Activated naive CD4-positive, alpha-beta T cell treated with anti-CD3 and anti-CD28 coated beads, Interleukin-2, amount 50 U/mL, for 16 hours (primary cell): ENCODE measurements around the gene PCNX2.

ENCODE experiments used
- DNase-seq: peaks from one replicate; pipeline ENCODE4 v3.0.0-alpha.2; 2020

PCNX2 gene

DNA sequence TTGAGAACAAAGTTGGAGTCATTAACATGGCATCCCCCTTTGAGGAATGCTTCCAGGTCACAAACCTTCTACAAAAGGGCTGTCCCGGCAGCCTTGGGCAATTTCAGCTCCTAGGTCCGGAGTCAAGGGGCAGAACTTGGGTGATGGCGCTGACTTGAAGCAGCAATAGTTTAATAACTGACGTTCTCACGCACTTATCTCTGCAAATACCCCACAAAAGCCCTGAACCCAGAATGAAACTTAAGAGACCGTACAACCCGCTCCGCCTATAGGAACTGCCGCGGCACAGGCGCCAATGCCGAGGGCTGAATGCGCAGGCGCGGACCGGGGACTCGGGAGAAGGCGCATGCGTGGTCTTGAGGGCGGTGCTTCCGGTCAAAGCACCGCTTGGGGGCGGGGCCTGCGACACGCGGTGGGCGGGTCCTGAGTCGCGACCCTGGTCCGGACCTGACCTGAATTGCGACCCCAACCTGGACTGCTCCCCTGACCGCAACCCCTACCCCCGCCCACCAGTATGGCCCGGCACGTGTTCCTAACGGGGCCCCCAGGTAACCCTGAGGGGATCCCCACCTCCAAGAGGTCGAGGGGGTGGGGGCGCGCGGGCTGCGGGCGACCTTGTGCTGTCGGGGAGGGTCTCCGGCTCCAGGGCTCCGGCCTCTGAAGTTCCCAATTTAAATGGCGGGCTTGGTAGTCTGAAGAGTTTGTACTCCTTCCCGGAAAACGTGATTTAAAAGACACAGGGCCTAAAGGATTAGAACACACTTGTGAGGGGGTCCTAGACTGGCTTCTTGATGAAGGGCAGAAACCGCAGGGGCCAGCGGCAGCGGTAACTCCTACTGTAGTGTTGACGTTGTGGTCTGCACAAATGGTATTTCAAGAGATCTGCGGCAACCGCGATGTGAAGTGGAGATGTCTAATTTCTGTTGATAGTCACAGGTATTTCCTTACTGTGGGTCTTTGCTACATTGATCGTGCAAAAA, 345.0 kb downstream of the PCNX2 start, which contains the start of gene NTPCR:
Gene NTPCR, plus strand, starts transcription at position 415 of the 980 bp plus-strand sequence. Its CDS starts 100 bp downstream, at position 515.
- peak; percentile 94 for DNase-seq

DNA sequence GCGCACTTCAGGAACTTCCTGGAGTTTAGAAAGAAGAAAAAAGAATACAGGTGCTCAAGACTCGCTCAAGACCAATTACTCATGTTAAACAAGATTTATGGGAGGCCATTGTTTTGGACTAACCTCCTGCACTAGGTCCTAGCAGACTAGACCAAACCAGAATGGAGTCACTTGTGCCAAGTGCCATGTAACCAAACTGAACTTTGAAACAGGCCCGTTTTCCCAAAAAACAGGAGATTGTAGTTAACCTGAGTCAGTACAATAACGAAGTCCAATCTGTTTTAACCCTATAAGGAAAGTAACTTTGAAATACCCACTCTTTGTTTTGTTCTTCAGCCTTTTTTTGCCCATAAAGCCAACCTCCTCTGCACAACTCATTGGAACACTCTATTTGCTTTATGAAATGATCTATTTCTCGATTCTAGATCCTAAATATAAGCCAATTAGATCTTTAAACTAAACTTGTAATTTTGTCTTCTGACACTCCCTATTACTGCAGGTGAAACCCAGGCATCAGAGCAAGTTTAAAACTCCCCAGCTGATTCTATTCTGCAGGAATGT, 345.8 kb downstream of the PCNX2 start:
- no peak for DNase-seq

DNA sequence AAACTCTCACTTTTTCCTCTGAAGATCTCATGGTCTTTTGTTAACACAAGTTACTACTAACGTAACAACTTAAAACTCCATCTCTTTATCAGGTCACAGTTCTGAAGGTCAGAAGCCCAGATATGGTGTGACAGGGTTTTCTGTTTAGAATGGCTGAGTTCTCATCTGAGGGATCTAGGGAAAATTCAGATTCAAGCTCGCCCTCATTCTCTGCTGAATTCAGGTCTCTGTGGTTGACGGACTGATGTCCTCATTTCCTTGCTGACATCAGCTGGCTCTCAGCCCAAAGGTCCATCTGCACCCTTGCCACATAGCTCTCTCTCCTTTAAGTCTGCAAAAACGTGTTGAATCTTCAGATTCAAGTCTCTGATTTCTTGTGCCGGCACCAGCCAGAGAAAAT, 351.2 kb downstream of the PCNX2 start:
- no peak for DNase-seq

DNA sequence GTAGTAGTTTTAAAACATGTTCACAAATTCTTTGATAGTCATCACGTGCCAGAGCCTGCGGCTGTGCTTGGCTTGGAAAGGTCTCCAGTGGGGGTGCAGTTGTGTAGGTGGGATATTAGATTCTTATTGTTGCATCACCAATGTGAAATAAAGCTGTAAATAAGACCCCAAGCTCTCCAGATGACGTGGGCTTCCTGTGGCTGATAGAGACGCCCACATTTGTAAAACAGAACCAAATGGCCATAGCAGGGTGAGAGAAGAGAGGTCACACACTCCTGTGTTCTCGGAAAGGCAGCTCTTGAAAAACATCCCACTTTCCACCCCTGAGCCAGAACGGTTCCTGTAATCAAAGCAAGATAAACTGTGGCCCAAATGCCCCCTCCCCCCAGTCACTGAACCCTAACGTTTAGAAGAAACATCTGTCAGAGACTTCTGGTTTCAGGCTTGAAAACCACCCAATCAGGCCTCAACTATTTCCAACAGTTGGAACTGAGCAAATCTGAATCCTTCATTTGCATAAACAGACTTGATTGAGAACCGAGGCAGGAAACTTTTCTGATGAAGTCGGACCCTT, 351.8 kb downstream of the PCNX2 start:
- peak; percentile 60 for DNase-seq

DNA sequence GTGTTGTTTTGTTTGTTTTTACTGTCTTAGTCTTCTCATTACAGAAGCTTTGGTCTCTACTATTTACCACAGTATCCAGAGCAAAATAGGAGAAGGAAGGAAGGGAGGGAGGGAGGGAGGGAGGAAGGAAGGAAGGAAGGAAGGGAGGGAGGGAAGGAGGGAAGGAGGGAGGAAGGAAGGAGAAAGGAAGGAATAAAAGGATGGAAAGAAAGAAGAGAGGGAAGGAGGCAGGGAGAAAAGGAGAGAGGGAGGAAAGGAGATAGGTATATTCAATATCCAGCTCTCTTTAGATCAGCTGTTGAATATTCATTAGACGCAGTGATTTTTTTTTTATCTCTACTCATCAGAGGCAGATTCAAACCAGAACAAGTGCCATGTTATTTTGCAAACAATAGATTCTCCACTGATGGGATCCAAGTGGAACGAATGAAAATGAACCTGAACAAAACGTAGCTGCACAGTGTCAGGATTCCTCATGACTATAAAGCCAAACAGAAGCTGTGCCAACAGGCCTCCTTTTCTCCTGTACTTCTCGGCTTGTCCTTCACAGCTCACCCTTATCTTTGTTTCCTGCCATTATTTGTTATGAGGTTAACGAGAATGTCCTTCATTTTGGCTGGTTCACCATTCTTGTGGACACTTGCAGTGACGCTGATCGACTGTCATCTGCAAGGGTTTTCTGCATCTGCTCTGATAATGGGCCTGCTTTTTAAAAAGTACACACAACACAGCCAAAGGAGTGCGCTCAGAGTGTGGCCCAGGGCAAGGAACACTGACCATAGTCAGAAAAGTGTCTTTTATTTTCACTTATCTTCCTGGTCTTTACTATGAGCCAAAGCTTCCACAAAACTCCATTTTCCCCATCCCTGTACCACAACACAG, 352.9 kb downstream of the PCNX2 start:
- no peak for DNase-seq

DNA sequence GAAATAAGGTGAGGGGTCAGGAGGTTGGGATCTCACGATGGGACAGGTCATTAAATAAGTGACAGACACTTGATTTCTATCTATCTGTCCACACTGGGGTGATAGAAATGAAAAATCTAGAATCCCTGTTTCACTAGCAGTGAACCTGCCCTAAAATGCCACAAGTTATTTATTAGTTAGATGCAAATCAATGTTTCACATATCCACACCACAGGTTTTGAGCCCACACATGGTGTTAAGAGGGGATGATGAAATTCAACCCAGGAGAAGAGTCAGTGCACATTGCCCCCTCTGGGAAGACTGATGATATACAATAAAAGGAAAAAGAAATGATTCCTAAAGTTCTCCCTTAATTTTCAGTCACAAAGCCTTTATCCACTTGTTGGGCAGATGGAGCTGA, 355.3 kb downstream of the PCNX2 start:
- no peak for DNase-seq

DNA sequence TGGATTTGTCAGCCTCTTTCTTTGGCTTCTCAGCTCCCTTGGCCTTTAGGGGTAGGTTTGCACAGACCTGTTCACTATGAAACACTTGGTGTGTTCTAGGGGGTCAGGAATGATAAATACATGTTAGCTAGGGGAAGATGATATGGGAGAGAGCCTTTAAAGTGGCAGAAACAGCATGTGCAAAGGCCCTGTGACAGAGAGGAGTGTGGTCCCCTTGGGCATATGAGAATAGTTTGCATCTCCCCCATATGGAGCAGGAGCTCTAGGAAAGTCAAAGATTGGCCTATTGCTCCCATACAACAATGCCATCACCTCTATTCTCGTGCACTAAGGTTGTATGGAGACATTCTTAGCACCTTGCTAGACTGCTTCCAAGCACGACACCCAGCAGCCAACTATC, 355.8 kb downstream of the PCNX2 start:
- no peak for DNase-seq

DNA sequence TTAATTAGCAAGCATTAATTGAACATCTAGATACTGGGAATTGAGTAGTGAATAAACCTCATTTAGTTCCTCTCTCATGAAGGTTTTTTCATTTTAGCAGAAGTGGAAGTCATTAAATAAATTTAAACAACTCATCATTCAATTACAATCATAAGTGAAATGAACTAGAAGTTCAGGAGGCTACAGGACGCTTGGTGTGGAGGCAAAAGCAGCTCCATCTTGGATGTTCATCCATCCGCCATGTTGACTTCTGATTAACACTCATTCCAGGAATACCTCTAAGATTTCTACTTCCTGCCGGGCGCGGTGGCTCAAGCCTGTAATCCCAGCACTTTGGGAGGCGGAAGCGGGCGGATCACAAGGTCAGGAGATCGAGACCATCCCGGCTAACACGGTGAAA, 356.6 kb downstream of the PCNX2 start:
- DNase-seq, result no peak

DNA sequence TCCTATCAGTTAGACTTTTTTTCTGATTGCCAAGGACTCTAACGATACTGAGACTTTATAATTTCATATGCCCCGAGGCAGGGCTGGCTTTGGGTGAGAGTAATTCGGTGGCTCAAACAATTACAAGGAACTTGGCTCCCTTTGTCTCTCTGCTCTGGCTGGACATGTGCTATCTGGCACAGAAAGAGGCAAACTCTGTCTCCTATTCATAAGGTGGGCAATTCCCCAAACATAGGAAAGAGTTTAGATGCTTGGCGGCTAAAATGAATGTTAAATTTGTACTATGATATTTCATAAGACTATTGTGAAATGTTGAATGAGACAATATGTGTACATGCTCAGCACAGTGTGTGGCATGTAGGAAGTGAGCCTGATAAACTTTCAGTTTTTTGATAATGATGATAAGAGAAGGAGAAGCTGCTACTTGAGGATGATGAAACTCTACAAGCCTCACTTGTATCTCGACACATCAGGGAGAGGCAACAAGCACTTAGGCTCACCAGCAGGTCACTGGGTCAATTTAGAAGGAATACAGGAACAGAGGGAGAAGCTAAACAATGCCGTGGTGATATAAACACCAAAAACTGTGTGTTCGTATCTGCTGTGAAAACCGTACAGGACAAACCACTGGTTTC, 357.7 kb downstream of the PCNX2 start:
- no peak for DNase-seq

DNA sequence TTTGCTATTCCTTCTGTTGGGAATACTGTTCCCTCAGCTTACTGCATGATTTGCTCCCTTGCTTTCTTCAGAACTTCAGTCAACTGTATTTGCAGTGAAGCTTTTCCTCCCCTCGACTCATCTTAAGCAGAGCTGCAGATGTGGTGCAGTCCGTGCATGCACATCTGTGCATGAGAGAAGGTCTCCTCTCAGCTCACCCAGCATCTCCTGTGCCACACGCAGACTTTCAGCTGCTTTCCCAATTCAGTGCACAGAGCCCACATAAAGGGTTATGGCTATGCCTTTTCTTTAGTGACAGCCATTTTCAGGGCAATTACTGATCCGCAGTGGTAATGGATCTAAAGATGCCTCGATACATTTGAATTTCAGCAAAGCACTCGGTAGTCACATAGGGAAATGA, 358.6 kb downstream of the PCNX2 start:
- DNase-seq, result no peak
